Neural cell (in vitro differentiated cells): ENCODE results near the gene MAFB.

Experiments used
- CTCF ChIP-seq: fragments of 450-650 bp; IDR thresholded peaks from 2 replicates; pipeline ENCODE4 v1.5.1; 2014; ENCODE audit warnings: antibody characterized with exemption, mild to moderate bottlenecking, moderate library complexity; ENCODE audit not compliant: poor library complexity, severe bottlenecking
- EP300 ChIP-seq: fragments of 450-650 bp; conservative IDR thresholded peaks from 2 replicates; pipeline ENCODE4 v1.6.1; 2014; ENCODE audit warnings: antibody characterized with exemption, mild to moderate bottlenecking, moderate library complexity; ENCODE audit not compliant: poor library complexity, severe bottlenecking
- EZH2 ChIP-seq: fragments of 200-600, 300-800 bp; shearing (Covaris generic), sonication (generic); IDR thresholded peaks from 2 replicates; pipeline ENCODE4 v1.6.1; 2014; ENCODE audit warnings: antibody characterized with exemption, low read length, borderline replicate concordance, mild to moderate bottlenecking; ENCODE audit not compliant: insufficient read depth, poor library complexity, severe bottlenecking
- POLR2AphosphoS5 ChIP-seq: IDR thresholded peaks from 2 replicates; pipeline ENCODE4 v1.6.1; 2012
- SMC3 ChIP-seq: fragments of 450-650 bp; conservative IDR thresholded peaks from 2 replicates; pipeline ENCODE4 v1.6.1; 2014; ENCODE audit warnings: antibody characterized with exemption, mild to moderate bottlenecking, moderate library complexity; ENCODE audit not compliant: poor library complexity
- TAF1 ChIP-seq: IDR thresholded peaks from 2 replicates; pipeline ENCODE4 v1.6.1; 2012; ENCODE audit warnings: low read depth

- TF ChIP-seq CTCF (no peak), POLR2AphosphoS5 (no peak), EZH2 (no peak), TAF1 (no peak), SMC3 (no peak), EP300 (no peak)
Measured at GRCh38 chr20:40715491-40715890, 26.5 kb upstream of the MAFB start.
